ENCODE measurements around the gene CAPN11. TPM values are rescaled to one million over a fixed set of nuclear protein-coding genes. Genes with fewer than 3 reads are reported as not detected.

The CAPN11 gene
- total and polyA plus RNA-seq, 2 experiments from 2014 or later: not detected

DNA sequence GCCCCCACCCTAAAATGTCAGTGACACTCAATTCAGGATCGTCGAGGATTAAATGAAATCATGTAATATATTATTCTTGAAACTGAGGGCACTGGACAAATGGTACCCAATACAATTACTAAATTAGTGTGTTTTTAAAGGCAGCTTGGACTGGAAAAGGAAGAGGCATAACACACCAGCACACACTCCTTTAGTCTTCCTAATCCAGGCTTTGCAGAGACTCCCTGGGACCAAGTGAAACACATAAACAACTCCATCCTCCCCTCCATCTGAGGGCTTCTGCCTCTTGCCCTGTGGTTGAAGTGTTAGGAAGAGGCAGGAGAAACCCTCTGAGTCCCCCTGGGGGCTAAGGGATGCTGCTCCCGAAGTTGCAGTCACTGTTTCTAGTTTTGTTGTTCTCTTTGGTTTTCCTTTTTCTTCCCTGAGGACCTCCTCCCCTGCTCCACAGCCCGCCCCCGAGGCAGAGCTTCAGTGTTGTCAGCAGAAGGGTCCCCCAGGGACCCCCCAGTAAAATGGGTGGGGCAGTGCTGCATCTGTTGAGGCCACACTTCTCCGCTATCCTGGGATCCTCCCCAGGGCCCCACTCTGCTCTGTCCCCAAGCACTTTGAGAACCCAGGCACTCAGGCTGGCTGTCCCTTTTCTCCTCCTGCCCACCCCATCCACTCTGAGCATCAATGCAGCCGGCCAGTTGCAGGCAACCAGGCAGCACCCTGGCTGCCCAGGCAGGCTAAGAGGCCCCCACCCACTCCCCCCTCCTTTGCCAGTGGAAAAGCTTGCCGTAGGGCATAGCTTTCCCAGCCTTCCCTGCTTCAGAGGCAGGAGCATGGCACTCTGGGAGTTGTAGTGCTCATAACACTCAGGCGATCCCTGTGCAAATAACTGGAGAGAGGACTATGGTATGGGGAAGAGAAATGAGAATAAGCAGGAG, 25.4 kb upstream of the CAPN11 start:
- Histone ChIP-seq H3K27ac (peak overlapping the region; percentile 55), H3K27me3 (no peaks in the 10 kb centered on the region), H3K4me3 (no peak overlapping the region), H3K4me1 (ENCODE audit: low read depth) (peaks cover 21% of the 10 kb centered on the region), H3K9me3 (ENCODE audit: low read depth) (no peaks in the 10 kb centered on the region), H3K36me3 (no peaks in the 10 kb centered on the region)
- DNase-seq (ENCODE audit: low read depth in 1 of 2, low spot score in 1 of 2): peak; percentile 63 to 65
- no peak for TF ChIP-seq CTCF (IDR thresholded peaks at IDR 0.05; ENCODE audit: low read depth, low read length)

DNA sequence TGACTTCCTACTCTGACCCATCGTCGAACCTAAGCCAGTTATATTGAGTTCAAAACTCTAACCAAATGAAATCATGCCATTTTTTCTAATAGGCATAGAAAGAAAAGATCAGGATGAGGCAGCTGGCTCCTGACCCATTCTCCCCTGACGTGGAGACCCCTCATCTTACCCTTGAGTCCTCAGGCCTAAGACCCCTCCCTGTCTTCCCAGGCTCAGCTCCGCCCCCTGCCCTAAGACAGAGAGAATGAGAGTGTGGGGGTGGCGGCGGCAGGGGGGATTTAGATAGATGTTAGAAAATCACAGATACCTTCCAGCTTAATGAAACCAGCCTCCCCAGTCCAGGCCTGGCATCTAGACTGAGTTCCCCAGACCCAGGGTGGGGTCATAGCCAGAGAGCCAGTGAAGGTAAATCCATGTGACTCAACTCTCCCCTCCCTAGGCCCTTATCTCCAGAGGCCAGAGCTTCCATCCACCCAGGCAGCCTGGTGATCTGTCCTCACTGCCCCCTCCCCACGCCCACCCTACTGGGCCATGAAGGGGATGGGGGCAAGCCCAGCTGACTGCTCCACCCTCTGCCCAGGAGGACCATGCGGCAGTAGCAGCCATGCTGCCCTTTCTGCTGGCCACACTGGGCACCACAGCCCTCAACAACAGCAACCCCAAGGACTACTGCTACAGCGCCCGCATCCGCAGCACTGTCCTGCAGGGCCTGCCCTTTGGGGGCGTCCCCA, 24.5 kb upstream of the CAPN11 start:
- Histone ChIP-seq H3K36me3 (no peaks in the 10 kb centered on the region), H3K4me1 (ENCODE audit: low read depth) (peaks cover 19% of the 10 kb centered on the region), H3K4me3 (no peak overlapping the region), H3K27me3 (no peaks in the 10 kb centered on the region), H3K9me3 (ENCODE audit: low read depth) (no peaks in the 10 kb centered on the region), H3K27ac (no peak overlapping the region)
- DNase-seq (ENCODE audit: low read depth in 1 of 2, low spot score in 1 of 2): no peak
- TF ChIP-seq CTCF (IDR thresholded peaks at IDR 0.05; ENCODE audit: low read depth, low read length): no peak

GRCh38 chr6:44135173-44135758, 23.4 kb upstream of the CAPN11 start:
- Histone ChIP-seq H3K27ac (peak overlapping the region; percentile 34), H3K4me3 (no peak overlapping the region), H3K4me1 (ENCODE audit: low read depth) (peaks cover 19% of the 10 kb centered on the region), H3K36me3 (peaks cover 2% of the 10 kb centered on the region), H3K27me3 (no peaks in the 10 kb centered on the region), H3K9me3 (ENCODE audit: low read depth) (no peaks in the 10 kb centered on the region)
- TF ChIP-seq CTCF (IDR thresholded peaks at IDR 0.05; ENCODE audit: low read depth, low read length): no peak
- DNase-seq (ENCODE audit: low read depth in 1 of 2, low spot score in 1 of 2): no peak

GRCh38 chr6:44135875-44136274, 22.7 kb upstream of the CAPN11 start:
- Histone ChIP-seq H3K36me3 (peaks cover 5% of the 10 kb centered on the region), H3K9me3 (ENCODE audit: low read depth) (no peaks in the 10 kb centered on the region), H3K4me1 (ENCODE audit: low read depth) (peaks cover 19% of the 10 kb centered on the region), H3K27ac (no peak overlapping the region), H3K27me3 (no peaks in the 10 kb centered on the region), H3K4me3 (no peak overlapping the region)
- no peak for DNase-seq (ENCODE audit: low read depth in 1 of 2, low spot score in 1 of 2)
- TF ChIP-seq CTCF (IDR thresholded peaks at IDR 0.05; ENCODE audit: low read depth, low read length): no peak

GRCh38 chr6:44138717-44139350, 19.8 kb upstream of the CAPN11 start:
- TF ChIP-seq CTCF (IDR thresholded peaks at IDR 0.05; ENCODE audit: low read depth, low read length): no peak
- no peaks in the 10 kb centered on the region for H3K9me3 ChIP-seq (ENCODE audit: low read depth)
- peak in 1 of 2 donors; percentile 27 for DNase-seq (ENCODE audit: low read depth in 1 of 2, low spot score in 1 of 2)
- peaks cover 10% of the 10 kb centered on the region for H3K36me3 ChIP-seq
- peak overlapping the region; percentile 30 for H3K27ac ChIP-seq
- H3K4me1 ChIP-seq (ENCODE audit: low read depth): peaks cover 10% of the 10 kb centered on the region
- H3K27me3 ChIP-seq: no peaks in the 10 kb centered on the region
- H3K4me3 ChIP-seq: no peak overlapping the region

Measured in cardiac muscle cell (in vitro differentiated cells and primary cell).